HUES64 (cell line): ENCODE measurements around the gene GALNT9.

ENCODE experiments used
- H3K27ac ChIP-seq: 2 replicates; pipeline ENCODE4 v1.7.0; 2013; ENCODE audit warnings: low read depth, low read length, inconsistent platforms
- H3K27me3 ChIP-seq: 2 replicates; pipeline ENCODE4 v1.6.1; 2013; ENCODE audit warnings: mild to moderate bottlenecking, low read length; ENCODE audit not compliant: insufficient read depth
- H3K36me3 ChIP-seq: 2 replicates; pipeline ENCODE4 v1.6.1; 2013; ENCODE audit warnings: mild to moderate bottlenecking, low read length; ENCODE audit not compliant: insufficient read depth
- H3K4me1 ChIP-seq: 2 replicates; pipeline ENCODE4 v1.6.1; 2013; ENCODE audit warnings: mild to moderate bottlenecking, low read length, moderate library complexity; ENCODE audit not compliant: insufficient read depth
- H3K4me3 ChIP-seq: 2 replicates; pipeline ENCODE4 v1.5.1; 2013; ENCODE audit warnings: mild to moderate bottlenecking, low read length, moderate library complexity
- H3K9ac ChIP-seq: 2 replicates; pipeline ENCODE4 v1.6.1; 2013; ENCODE audit warnings: mild to moderate bottlenecking, low read depth, low read length
- H3K9me3 ChIP-seq: 2 replicates; pipeline ENCODE4 v1.6.1; 2013; ENCODE audit warnings: low read depth, low read length; ENCODE audit not compliant: insufficient read depth
- WGBS: fragments of 150-250, 120-280 bp; methylation state at CpG from one replicate; pipeline ENCODE4 v1.1.7; 2013; ENCODE audit warnings: missing lambda C conversion rate; 5-methylcytosine and 5-hydroxymethylcytosine counted together

GALNT9 gene

GRCh38 chr12:132262256-132263060, 66.9 kb downstream of the GALNT9 start:
- Histone ChIP-seq H3K27me3 (no peaks in the 10 kb centered on the region; the same call in 1 of the 2 replicates), H3K9me3 (peaks cover 66% of the 10 kb centered on the region), H3K4me3 (no peak overlapping the region), H3K36me3 (no peaks in the 10 kb centered on the region), H3K9ac (no peak overlapping the region), H3K27ac (no peak overlapping the region), H3K4me1 (no peaks in the 10 kb centered on the region)
- WGBS, result 89% methylated on average over 40 of the region's 40 CpGs

- no peak overlapping the region for H3K9ac ChIP-seq
- no peaks in the 10 kb centered on the region for H3K4me1 ChIP-seq
- H3K27me3 ChIP-seq, result no peaks in the 10 kb centered on the region; the same call in 1 of the 2 replicates
- no peak overlapping the region for H3K4me3 ChIP-seq
- no peaks in the 10 kb centered on the region for H3K36me3 ChIP-seq
- H3K27ac ChIP-seq, result no peak overlapping the region
- WGBS, result 76% methylated on average over 13 of the region's 13 CpGs
- peaks cover 57% of the 10 kb centered on the region for H3K9me3 ChIP-seq
Measured at GRCh38 chr12:132261328-132262138, 67.9 kb downstream of the GALNT9 start.

GRCh38 chr12:132260721-132261120, 68.7 kb downstream of the GALNT9 start:
- Histone ChIP-seq H3K9me3 (peaks cover 53% of the 10 kb centered on the region), H3K27ac (no peak overlapping the region), H3K27me3 (no peaks in the 10 kb centered on the region; the same call in 1 of the 2 replicates), H3K4me1 (no peaks in the 10 kb centered on the region), H3K4me3 (no peak overlapping the region), H3K36me3 (no peaks in the 10 kb centered on the region), H3K9ac (no peak overlapping the region)
- 87% methylated on average over 29 of the region's 29 CpGs for WGBS

- Histone ChIP-seq H3K9me3 (peaks cover 58% of the 10 kb centered on the region), H3K4me1 (no peaks in the 10 kb centered on the region), H3K27me3 (no peaks in the 10 kb centered on the region; the same call in 1 of the 2 replicates), H3K9ac (no peak overlapping the region), H3K36me3 (no peaks in the 10 kb centered on the region), H3K27ac (no peak overlapping the region), H3K4me3 (no peak overlapping the region)
- WGBS, result 77% methylated on average over 25 of the region's 25 CpGs
Measured at GRCh38 chr12:132259872-132260695, 69.3 kb downstream of the GALNT9 start.

GRCh38 chr12:132259364-132259871, 70.0 kb downstream of the GALNT9 start:
- Histone ChIP-seq H3K36me3 (no peaks in the 10 kb centered on the region), H3K9ac (no peak overlapping the region), H3K27ac (no peak overlapping the region), H3K4me1 (no peaks in the 10 kb centered on the region), H3K27me3 (no peaks in the 10 kb centered on the region; the same call in 1 of the 2 replicates), H3K4me3 (no peak overlapping the region), H3K9me3 (peaks cover 58% of the 10 kb centered on the region)
- WGBS, result 82% methylated on average over 15 of the region's 15 CpGs

GRCh38 chr12:132258543-132258942, 70.8 kb downstream of the GALNT9 start:
- no peaks in the 10 kb centered on the region for H3K4me1 ChIP-seq
- no peak overlapping the region for H3K4me3 ChIP-seq
- H3K27me3 ChIP-seq, result no peaks in the 10 kb centered on the region; the same call in 1 of the 2 replicates
- H3K9ac ChIP-seq, result no peak overlapping the region
- no peaks in the 10 kb centered on the region for H3K36me3 ChIP-seq
- no peak overlapping the region for H3K27ac ChIP-seq
- WGBS, result 85% methylated on average over 17 of the region's 17 CpGs
- peaks cover 57% of the 10 kb centered on the region for H3K9me3 ChIP-seq

GRCh38 chr12:132257955-132258490, 71.4 kb downstream of the GALNT9 start:
- no peak overlapping the region for H3K9ac ChIP-seq
- no peaks in the 10 kb centered on the region; the same call in 1 of the 2 replicates for H3K27me3 ChIP-seq
- H3K9me3 ChIP-seq, result peaks cover 54% of the 10 kb centered on the region
- no peaks in the 10 kb centered on the region for H3K36me3 ChIP-seq
- H3K4me1 ChIP-seq, result no peaks in the 10 kb centered on the region
- 87% methylated on average over 17 of the region's 17 CpGs for WGBS
- H3K27ac ChIP-seq, result no peak overlapping the region
- no peak overlapping the region for H3K4me3 ChIP-seq

- H3K27me3 ChIP-seq, result no peaks in the 10 kb centered on the region; the same call in 1 of the 2 replicates
Measured at GRCh38 chr12:132257206-132257954, 72.0 kb downstream of the GALNT9 start.

GRCh38 chr12:132256646-132257045, 72.7 kb downstream of the GALNT9 start:
- no peak overlapping the region for H3K9ac ChIP-seq
- no peaks in the 10 kb centered on the region; the same call in 1 of the 2 replicates for H3K27me3 ChIP-seq
- H3K9me3 ChIP-seq, result peaks cover 55% of the 10 kb centered on the region
- WGBS, result 66% methylated on average over 9 of the region's 9 CpGs
- H3K36me3 ChIP-seq, result no peaks in the 10 kb centered on the region
- H3K27ac ChIP-seq, result no peak overlapping the region
- no peak overlapping the region for H3K4me3 ChIP-seq
- H3K4me1 ChIP-seq, result no peaks in the 10 kb centered on the region

More at GRCh38 chr12:132257206-132257954, 72.0 kb downstream of the GALNT9 start:
- Histone ChIP-seq H3K4me1 (no peaks in the 10 kb centered on the region), H3K36me3 (no peaks in the 10 kb centered on the region), H3K27ac (no peak overlapping the region), H3K4me3 (no peak overlapping the region), H3K9ac (no peak overlapping the region), H3K9me3 (peaks cover 50% of the 10 kb centered on the region)
- 85% methylated on average over 56 of the region's 56 CpGs for WGBS

- Histone ChIP-seq H3K4me3 (no peak overlapping the region), H3K36me3 (no peaks in the 10 kb centered on the region), H3K9me3 (peaks cover 49% of the 10 kb centered on the region), H3K27ac (no peak overlapping the region), H3K4me1 (no peaks in the 10 kb centered on the region), H3K27me3 (no peaks in the 10 kb centered on the region; the same call in 1 of the 2 replicates), H3K9ac (no peak overlapping the region)
- 79% methylated on average over 19 of the region's 20 CpGs for WGBS
Measured at GRCh38 chr12:132255642-132256041, 73.7 kb downstream of the GALNT9 start.
